ENCODE measurements around the gene SYNGAP1.

SYNGAP1 gene

DNA sequence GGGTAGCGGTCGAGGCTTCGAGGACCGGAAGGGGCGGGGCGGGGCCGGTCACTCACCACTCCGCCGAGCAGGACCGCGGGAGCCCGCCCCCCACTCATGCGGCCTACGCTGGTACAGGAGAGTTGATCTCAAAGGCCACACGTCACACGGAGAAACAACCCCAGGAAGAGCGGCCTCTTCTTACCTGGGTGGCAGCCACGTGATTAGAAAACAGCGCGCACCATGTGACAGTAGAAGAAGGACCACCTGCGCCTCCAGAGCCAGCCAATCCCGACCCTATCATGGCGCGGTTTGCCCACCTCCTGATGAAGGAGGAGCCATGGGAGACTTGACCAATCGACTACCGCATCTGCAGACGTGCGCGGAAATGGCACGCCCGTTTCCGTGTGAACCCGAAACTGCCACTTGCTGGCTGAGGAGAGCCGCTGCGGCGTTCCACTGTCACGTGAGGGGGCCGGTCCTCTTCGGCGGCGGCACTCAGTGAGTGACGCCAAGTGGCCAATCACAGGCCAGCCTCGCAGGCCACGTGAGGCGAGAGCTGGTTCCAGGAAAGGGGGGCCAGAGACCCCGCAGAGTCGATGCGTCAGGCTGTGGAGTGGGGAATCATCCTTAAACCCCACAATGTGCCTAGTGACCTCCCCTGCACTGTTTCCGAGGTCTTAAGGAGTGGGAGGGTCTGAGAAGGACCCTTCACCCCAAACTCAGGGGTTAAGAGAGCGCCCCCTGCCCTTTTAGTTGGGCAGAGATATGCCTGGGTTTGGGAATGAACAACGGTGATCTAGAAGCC, 1.8 kb upstream of the SYNGAP1 start, which contains the start of gene CUTA:
TSS of gene CUTA (minus strand) at position 205 of the 787 bp plus-strand sequence. CDS start at position 98, 107 bp downstream.
- intact Hi-C loops (cut with DNase I): loop anchor here (1.0 to 10.0 kb wide), 2 partner anchors 8 to 103 kb away; partner anchors contain the start of genes TAPBP and ZBTB22
- peak; percentile 99 to 100 (median 100) for DNase-seq

DNA sequence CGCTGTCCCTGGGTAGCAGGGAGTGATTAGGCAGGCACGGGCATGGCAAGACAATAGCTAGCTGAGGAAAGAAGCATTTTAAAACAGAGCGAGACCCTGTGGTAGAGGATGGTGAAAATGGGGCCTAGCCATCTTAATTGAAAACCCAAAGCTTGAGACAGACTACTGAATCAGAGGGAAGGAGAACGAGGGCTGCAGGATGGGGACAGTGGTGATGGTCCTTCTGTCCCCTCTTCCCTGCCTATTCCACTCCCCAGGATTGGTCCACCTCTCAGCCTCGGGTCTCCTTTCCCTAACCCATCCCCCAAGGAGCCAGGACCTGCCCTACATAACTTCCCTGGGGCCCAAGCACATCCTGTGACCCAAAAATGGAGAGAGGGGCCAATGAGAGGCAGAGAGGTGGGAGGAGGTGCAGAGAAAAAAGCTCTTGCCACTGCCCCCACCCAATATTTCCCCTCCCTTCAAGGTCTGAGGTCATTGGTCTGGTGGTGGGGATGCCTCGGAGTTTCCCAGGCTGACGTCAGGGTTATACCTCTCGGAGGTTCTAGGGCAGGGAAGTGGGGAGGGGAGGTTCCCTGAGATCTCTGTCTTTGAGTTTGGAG, 1.1 kb upstream of the SYNGAP1 start:
- no peak for DNase-seq
- intact Hi-C loops (cut with DNase I): loop anchor here (1.0 to 10.0 kb wide), 2 partner anchors 8 to 104 kb away; partner anchors contain the start of genes TAPBP and ZBTB22

DNA sequence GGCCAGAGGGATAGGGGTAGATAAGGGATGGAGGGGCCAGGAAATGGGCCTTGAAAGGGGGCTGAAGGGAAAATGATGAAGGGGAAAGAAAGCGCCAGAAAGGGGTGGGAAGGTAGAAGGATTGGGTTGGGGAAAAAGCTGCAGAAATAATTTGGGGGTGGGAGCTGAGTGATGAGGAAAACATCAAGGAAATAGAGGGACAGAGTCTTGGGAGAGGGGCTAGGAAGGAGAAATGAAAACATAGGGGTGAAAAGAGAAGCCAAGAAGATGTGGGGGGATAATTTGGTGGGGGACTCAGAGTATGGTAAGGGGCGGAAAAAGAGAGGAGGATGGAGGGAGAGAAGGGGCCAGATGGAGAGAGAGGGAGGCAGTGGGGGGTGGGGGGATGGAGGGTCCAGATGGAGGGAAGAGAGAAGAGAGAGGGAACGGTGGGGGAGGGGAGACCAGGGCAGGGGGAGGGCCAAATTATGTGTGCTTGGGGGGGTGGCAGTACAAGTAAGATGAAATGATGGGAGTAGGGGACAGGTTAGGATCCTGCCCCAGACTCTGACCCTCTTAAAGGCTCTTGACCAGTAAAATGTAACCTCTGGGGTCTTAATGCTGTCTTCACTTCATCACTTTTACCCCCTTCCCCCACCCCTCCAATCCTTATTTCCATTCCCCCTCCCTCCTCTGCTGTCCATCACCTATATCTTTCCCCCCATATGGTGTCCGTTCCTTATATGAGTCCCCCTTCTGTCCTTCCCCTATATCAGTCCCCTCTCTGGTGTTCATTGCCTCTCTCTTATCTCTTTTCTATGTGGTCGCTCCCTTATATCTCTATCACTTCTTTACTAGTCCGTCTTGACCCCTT, 852 bp downstream of the SYNGAP1 start:
- intact Hi-C loops (cut with DNase I): no loop called here
- DNase-seq: no peak

DNA sequence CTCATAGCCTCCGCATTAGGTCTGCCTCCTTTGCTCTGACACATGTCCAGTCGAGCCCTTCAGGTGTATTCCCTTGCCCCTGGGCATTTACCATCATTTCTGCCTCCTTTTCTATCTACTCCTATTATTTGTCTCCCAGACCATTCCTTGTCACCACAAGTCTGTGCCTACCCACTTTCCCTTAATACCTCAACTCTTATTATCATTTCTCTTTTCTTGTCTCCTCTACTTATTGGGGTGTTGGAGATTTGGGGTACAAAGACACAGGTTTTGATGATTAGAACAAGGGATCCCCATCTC, 1.4 kb downstream of the SYNGAP1 start:
- intact Hi-C loops (cut with DNase I): no loop called here
- DNase-seq: no peak

DNA sequence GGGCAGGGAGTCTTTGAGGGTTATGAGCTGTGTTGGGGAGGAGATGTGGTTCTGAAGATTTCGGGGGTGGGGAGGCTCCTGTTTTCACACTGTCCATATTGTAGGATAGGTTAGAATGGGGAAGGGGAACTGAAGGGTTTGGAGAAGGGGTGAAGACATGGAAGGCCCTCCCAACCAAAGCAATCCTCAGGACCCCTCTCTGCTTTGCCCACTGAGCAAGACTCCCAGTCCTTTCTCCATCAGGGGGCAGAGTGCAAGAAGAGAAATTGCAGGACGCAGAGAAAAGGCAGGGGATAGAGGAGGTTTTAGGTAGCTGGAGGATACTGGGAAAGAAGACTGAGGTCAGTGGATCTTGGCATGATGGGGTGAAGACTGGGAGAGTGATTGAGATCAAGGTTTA, 3.9 kb downstream of the SYNGAP1 start:
- intact Hi-C loops (cut with DNase I): no loop called here
- no peak for DNase-seq

DNA sequence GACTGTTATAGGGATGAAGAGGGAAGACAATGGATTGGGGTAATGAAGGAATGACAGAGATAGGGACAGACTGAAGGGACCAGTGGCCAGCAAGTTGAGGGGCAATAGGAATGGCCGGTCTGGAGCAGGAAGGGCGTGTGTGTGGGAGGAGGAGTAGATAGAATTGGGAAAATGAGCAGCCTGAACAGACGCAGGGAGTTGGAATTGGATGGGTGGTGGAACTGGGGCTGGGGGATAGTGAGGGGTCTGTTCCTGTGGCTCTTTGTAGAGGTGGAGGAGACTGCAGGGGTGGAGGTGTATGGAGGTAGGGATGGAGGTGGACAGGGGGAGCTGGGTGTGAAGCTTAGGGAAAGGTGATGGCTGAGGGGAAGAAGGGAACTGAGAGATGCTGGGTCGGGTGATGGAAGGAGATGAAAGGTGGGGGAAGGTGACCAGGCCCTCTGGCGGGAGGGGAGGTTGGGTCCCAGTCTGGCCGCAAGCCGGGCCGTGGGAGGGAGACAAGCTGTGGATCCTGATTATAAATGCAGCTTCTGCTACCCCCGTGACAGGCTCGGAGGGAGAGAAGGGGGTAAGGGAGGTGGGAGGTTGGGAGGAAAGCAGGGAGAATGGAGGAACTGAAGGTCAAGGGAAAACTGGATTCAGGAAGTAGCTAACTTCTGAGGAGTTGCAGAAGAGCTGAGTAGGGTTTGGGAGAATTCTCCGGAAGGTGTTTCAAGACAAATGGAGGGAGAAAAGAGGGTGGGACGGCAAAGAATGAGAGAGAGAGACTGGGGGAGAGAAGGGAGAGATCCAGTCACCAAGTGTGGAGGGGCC, 5.2 kb downstream of the SYNGAP1 start:
- no peak for DNase-seq
- intact Hi-C loops (cut with DNase I): loop anchor here (5.0 kb wide), 1 partner anchor 33 kb away; the partner anchor contains the start of gene KIFC1

DNA sequence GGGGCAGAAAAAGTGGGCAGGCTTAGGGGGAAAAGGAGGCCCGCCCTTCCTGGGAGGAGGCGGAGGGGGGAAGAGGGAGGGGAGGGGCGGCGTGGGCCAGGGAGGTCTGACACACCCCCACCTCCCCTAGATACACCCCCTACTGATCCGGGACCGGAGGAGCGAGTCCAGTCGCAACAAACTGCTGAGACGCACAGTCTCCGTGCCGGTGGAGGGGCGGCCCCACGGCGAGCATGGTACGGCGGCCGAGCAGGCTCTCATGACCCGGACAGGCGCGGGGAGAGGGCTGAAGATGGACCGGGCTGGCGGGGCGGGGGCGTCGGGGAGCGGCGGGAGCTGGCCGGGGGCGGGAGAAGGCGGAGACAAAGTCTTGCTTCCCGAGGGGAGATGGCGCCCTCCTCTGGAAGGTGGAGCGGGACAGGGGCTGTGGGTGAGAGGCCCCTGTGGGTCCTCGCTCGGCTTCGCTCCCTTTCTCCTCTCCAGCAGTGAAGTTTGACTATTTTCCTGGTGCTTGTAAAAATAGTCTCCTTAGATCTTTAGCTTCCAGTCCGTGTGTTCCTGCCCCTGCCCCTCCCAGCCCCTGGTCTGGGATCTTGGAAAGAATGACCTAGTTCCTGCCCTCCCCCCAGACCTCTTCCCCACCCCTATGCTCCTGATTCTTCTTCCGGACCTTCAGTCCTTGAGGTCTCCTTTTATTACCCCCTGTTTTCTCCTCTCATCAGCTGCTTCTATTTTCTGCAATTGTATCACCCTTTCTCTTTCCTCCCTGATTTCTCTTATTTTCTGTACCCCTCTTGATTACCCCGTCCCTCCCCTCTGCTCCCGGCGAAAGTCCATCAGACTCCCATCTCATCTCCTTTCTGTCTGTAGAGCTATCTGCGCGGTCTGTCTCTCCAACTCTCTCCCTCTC, 6.1 kb downstream of the SYNGAP1 start:
- peak; percentile 75 to 97 (median 82) for DNase-seq
- intact Hi-C loops (cut with DNase I): loop anchor here (5.0 kb wide), 1 partner anchor 34 kb away; the partner anchor contains the start of gene KIFC1

DNA sequence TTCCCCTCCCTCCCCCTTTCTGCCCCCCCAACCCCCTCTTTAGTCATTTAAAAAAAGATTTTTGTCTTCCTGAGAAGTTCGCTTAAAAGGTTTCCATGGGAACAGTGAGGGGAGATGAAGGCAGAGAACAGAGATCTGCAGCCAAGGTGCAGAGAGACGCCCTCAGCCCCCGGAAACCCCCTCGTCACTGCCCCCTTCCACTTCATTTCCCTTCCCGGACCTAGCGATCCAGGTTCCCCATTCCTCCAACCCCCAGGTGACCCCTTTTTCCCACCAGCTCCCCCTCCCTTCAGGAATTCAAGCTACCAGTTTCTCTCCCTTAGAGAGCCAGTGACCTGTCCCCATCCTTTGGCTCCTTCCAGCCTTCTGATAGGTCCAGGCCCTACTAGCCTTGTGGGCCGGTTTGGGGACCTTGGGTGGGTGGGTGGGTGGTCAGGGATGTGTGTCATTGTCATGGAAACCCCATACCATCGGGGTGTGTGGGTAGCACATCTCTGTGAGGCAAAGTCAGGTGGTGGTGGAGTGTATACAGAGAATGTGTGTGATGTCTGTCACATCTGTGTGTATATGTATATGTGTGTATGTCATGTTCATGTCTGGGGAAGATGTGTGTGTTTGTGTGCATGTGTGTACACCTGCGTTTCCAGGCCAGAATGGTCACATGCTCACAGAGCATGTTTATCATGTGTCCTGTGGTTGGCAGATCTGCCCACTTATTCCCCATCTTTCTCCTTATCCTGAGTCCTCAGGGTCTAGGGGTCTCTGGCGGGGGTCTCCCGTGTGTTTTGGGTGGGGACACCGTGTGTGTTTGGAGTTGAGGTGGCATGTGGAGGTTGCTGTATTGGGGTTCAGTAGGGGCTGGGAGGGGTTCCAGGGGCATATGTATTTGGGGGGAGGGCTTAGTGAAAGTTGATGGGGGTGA, 7.0 kb downstream of the SYNGAP1 start:
- intact Hi-C loops (cut with DNase I): loop anchor here (5.0 kb wide), 1 partner anchor 35 kb away; the partner anchor contains the start of gene KIFC1
- DNase-seq: no peak

DNA sequence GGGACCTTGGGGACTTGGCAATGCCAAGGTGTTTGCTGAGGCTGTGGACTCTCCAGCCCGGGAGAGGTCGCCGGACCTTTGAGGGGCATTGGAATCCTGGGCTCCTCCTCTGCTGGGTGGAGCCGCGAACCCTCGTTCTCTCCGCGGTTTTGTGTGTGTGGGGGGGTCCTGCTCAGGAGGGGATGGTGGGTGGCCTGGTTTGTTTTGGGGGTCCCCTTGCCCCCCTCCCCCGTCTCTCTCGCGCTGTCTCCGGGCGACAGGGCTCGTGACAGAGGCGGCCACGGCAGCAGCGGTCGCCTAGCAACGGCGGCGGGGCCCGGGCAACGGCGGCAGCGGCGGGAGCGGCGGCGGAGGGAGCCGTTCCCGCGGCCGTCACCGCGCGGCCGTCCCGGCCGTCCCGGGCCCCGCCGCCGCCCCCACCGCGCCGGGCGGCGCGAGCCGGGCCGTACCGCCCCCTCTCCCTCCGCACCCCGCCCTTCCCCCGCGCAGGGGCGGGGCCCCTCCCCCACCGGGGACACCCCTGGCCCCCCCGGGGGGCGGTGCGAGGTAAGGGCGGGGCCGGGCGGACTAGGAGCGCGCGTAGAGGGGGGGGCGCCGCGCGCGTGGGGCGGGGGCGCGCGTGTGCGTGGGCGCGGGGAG, 7.8 kb downstream of the SYNGAP1 start:
- intact Hi-C loops (cut with DNase I): loop anchor here (5.0 kb wide), 1 partner anchor 35 kb away; the partner anchor contains the start of gene KIFC1
- DNase-seq: peak in 9 of 10 donors; percentile 50 to 94 (median 66)

DNA sequence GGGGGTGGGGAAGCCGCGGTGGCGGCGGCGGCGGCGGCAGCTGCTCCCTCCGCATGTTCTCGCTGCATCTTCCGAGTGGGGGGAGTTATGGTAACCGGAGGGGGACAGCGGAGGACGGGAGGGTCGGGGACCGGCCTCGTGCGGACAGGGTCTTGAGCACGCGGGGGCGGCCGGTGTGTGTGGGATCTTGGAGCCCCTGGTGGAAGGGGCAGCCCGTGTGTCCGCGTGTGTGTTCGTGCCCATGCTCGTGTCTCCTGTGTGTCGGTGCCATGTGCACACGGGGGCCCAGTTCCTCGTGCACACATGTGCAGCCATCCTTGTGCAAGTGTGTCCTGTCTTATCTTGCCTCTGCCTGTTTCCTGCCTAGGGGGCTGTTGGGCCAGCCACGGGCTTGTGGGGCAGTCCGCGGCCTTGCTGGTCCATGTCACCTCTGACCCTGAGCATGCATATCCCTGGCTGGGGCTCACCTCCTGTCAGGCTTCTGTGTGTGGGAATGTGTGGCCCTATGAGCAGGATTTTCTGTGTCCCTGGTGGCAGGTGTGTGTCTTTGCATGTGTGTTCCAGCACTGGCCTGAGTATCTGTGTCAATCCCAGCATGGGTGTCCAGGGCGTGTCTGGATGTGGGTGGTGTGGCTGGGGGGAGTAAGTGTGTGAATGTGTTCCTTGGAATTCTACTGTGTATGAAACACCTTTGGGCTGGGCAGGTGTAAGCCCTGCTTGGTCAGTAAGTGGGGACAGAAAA, 8.5 kb downstream of the SYNGAP1 start:
- intact Hi-C loops (cut with DNase I): loop anchor here (5.0 kb wide), 1 partner anchor 36 kb away; the partner anchor contains the start of gene KIFC1
- DNase-seq: no peak

DNA sequence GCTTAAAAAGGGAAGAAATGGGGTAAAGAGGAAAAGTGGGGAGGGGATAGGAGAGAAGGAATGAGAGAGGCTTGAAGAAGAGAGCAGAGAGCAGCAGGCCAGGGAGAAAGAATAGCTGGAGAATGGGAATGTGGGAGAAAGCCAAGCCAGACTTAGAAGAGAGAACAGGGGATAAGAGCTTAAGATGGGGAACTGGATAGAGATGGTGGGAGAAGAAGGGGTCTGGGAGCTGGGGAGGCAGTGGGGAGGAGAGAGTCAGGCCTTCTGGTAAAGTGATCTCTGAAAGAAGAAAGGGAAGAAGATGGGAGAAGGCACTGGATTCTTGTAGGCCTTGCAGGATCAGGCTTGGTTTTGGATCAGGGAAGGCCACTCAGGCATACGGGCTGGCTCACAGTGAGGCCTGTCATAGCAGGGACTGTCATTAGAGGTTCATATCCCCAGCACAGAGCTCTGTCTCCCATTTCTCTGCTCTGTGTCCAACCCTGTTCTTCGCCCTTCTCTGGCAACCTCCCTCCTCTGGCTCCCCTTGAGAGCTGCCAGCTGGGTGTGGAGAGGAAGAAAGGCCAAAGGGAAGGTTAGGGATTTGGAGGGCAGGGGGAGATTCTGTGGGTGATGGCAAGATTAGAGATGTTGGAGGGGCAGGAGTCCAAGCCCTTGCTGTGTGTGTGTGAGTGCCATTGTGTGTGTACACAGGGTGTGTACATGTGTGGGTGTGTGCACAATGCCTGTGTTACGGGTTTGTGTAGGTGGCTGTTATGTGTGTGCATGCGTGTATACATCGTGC, 9.3 kb downstream of the SYNGAP1 start:
- intact Hi-C loops (cut with DNase I): loop anchor here (5.0 kb wide), 1 partner anchor 37 kb away; the partner anchor contains the start of gene KIFC1

DNA sequence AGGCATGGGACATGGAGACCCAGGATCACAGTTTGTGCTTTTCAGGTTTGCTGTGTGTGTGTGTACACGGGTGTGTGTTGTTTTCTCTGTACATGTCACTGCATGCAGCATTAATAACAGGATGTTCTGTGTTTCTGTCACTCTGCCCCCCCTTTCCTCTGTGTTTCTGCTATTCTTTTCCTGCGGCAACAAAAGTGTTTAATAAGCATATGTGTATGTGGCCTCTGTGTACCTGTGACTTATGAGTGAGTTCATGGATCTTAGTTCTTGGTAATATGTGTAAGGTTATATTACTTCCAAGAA, 9.8 kb downstream of the SYNGAP1 start:
- intact Hi-C loops (cut with DNase I): loop anchor here (5.0 kb wide), 1 partner anchor 37 kb away; the partner anchor contains the start of gene KIFC1

More for the DNA sequence above, 9.3 kb downstream of the SYNGAP1 start:
- DNase-seq: no peak

DNA sequence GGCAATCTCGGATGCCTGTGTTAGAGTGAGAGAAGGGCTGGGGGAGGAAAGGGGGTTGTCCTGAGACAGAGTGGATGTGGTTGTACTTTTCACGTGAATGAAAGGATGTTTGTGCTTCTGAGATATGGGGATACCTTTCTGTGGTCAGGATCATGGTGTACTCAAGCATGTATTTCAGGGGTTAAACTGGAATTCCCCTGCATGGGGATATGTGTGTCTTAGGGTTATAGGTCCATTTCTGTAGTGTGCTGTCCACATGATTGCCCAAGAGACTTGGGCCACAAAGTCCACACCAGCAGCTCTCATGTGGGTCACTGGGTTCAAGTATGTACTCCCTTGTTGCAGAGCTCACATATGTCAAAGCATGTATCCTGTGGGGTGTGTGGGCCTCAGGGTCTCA, 10.5 kb downstream of the SYNGAP1 start:
- no peak for DNase-seq
- intact Hi-C loops (cut with DNase I): no loop called here

More for the DNA sequence above, 9.8 kb downstream of the SYNGAP1 start:
- DNase-seq: no peak

DNA sequence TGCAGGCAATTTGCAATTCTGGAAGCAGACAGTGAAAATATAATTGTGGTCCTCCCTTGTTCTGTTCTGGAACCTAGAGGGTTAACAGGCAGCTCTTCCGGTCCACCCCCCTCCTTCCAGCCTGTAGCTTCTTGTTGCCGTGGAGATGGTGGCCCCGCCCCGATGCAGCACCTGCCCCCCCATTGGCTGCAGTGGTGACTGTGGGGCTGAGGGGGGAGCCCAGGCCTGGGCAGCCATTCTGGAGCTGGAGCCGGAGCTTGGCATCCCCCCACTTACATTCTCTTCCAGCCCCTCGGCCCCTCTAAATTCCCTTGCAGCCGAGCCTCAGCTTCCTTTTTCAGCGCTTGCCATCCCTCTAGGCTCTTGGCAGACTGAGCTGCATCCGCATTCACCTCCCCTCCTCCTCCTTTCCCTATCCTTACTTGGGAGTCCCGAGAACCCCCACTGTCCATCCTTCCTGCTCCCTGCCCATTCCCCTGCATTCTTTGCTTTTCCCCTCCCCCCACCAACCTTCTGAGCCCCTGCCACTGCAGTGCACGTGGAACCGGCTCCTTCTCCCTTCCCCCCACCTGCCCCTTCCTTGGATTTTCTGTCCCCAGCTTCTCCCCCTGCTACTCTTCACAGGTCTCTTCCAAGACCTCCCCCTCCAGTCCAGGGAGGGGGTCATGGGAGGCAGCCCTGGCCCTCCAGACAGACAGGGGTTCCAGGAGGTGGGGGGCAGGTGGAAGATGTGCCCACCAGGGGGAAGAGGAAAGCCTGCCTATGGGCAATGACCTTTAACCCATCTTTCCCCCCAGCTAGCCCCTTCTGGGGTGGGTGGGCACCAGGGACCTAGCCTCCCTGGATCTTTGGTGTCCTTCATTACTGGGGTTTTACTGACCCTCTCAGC, 11.4 kb downstream of the SYNGAP1 start:
- intact Hi-C loops (cut with DNase I): no loop called here

More for the DNA sequence above, 11.4 kb downstream of the SYNGAP1 start:
- peak; percentile 80 to 98 (median 88) for DNase-seq
